ENCODE measurements around the gene ATN1.
A peak's percentile ranks its signal among the peaks of the same experiment; 100 is the strongest.
"Not testable (repeated sequence)": the region's sequence is repeated elsewhere in the genome, so short reads cannot be mapped to it uniquely, and the experiment has no call there.

ATN1 gene

DNA sequence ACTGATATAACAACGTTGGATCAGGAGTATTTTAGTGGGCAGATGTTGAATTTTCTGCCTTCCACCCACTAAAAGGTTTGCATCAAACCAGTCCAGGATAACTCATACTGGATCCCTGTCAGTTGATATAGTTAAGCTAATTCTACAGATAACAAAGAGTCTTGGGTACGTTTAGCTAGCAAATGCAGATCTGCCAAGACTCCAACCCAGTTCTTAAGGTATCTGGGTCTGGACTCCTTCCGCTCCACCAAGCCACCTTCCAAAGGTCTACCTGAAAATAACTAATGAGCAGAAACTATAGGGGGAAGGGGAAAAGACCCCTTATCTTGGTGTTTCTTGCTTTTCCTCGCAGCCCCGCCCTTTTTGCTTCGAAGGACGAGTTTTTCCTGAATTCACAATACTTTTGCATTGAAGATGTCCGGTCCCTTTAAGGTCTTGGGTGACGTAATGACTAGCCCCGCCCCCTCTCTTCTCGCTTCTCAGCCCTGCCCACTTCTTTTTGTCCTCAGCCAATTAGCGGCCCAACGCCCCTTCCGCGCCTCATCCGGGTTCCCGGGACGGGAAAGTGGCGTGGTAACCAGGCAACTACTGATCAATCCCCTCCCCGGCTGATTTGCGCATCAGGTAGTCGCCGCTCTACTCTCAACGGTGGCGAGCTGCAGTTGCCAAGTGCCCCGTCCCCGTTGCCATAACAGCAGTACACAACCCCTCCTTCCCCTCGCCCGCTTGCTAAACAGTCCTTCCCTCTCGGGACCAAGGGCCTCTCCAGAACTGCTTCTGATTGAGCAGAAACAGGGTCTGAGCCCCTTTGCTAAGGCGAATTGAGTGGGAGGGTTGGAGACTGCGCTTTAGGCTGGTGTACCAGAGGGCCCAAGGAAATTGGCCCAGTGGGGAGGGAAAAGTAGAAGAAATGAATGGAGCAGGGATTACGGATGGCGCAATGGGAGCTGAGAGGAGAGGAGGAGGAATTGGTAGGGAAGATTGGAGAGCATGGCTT lies 23.2 kb upstream of the ATN1 start, which contains the start of gene LRRC23:
LRRC23 (plus strand) TSS at position 543 of the 997 bp plus-strand sequence. CDS start 812 bp downstream, outside the sequence.
- peak; percentile 99 for DNase-seq

DNA sequence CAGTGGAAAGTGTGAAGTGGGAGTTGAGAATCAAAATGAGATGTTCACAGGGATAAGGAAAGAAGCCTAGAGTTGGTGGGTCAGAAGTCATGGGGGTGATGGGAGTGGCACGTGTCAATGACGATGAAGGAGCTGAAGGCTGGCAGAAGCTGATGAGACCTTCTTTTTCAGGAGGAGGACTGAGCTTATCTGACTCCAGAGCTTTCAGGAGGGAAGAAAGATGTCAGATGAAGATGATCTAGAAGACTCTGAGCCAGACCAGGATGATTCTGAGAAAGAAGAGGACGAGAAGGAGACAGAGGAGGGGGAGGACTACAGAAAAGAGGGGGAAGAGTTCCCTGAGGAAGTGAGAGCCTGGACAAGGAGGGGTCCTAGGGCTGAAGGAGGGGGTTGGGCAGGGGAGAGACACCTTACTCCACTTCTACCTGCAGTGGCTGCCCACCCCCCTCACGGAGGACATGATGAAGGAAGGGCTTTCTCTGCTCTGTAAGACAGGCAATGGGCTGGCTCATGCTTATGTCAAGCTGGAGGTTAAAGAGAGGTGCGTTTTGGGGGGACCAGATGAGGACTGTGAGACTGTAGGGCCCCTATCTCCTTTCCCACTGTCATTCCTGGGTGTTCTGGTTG lies 22.2 kb upstream of the ATN1 start:
- no peak for DNase-seq

DNA sequence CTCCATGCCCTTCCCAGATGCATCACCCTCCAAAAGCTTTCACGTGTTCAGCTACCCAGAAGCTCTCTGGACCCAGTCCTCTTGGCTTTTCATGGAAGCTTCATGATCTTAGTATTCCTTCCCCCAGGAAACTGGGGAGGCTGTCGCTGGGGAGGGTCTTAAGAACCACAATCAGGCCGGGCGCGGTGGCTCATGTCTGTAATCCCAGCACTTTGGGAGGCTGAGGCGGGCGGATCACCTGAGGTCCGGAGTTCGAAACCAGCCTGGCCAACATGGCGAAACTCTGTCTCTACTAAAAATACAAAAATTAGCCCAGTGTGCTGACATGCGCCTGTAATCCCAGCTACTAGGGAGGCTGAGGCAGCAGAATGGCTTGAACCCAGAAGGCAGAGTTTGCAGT lies 19.6 kb upstream of the ATN1 start:
- not testable (repeated sequence) for DNase-seq

DNA sequence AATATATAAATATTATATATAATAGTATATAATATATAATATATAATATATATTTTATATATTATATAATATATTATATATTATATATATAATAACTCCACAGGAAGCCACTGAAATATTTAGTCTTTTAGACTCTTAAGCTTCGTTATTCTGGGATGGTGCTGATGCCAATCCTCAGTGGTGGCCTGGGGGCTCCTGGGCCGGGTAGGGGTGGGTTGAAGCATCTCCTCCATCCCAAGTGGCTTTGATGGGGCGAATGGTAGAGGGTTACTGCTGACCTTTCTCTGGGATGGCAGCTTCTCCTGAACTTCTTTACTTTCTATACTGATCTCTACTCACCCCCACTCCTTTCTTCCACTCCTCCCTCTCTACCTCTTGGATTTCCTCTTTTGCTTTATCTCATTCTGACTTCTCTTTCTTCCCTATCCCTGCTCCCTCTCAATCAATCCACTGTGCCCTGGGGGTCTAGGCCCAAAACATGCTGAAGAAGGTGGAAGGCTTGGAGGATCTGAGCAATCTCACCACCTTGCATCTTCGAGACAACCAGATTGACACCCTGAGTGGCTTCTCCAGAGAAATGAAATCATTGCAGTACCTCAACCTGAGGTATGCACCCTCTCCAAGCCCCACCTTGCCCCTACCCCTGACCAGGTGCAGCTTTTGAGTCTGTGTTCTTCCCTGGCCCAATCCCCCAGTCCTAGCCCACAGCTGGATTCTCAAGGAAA lies 18.2 kb upstream of the ATN1 start:
- no peak for DNase-seq

DNA sequence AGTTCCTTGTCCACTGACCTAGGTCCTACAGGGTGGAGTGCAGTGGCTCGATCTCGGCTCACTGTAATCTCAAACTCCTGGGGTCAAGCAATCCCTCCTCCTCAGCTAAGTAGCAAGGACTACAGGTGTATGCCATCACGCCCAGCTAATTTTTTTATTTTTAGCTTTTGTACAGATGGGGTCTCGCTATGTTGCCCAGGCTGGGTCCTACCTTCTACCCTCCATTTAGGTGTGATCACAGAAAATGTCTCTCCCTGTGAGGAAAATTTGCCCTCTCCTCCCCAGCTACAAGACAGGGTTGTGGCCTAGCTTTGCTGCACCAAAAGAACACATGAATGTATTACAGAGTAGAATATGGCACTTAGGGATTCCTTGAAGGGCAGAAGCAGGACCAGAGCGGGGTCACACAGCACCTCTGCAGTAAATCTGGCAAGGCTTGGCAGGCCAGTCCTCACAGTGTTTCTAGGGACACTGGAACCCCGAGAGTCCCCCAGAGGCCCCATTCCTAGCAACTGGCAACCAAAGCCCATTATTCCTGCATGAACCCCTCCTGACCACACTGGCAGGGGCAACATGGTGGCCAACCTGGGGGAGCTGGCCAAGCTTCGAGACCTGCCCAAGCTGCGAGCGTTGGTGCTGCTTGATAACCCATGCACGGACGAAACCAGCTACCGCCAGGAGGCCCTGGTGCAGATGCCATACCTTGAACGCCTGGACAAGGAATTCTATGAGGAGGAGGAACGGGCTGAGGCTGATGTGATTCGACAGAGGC lies 15.4 kb upstream of the ATN1 start:
- DNase-seq = no peak

DNA sequence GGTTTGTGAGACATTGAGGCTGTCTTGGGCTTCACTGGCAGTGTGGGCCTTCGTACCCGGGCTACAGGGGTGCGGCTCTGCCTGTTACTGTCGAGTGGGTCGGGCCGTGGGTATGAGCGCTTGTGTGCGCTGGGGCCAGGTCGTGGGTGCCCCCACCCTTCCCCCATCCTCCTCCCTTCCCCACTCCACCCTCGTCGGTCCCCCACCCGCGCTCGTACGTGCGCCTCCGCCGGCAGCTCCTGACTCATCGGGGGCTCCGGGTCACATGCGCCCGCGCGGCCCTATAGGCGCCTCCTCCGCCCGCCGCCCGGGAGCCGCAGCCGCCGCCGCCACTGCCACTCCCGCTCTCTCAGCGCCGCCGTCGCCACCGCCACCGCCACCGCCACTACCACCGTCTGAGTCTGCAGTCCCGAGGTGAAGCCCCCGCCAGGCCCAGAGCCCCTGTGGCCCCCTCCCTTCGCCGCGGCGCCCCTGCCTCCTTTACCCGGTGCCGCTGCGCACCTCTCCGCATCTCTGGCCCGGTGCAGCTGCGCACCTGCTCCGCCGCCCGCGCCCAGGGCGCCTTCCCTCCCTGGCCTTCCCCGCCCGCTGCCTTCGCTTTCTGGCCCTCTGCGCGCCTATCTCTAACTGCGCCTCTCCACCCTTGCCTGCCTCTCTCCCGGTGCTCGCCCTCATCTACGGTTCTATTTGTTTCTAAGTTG lies 13.4 kb upstream of the ATN1 start, which contains the start of gene ENO2:
ENO2 (plus strand) TSS at position 335 of the 701 bp plus-strand sequence. CDS start 1,253 bp downstream, outside the sequence.
- DNase-seq = peak; percentile 85

DNA sequence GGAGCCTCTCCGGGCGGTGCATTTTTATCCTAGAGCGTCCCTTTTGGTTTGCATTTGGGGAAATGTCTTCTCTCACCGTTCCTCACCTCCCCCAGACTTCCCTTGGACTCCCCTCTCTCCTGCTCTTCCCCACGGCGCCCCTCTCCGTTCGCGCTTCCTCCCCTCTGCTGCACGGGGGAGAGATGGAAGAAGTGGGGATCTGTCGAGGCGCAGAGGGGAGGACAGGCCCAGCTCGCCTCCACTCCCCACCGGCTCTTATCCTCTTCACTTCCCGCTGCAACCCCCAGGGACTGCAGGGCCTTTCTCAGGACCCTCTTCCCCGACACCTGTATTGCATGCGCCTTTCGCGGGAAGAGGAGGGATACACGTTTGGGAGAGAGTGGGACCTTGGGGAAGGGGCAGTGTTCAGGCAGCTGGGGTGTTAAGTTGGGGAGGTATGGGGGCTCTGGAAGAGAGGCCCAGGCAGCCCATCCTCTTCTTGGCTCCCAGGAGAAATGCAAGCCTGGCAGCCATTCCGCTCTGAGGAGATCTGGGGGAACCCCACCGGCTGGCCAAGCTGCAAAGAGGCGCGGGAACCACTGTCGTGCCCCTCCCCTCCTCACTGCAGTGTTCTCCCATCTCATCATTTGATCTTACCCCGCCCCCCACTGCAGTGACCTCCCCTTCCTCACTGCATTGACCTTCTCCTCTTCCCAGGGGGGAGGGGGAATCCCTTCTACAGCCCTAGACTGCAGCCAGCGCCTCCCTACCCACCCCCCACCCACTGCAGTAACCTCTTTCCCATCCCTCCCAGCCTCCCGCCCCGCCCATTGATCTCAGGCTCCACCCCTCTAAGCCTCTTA lies 12.6 kb upstream of the ATN1 start:
- no peak for DNase-seq

DNA sequence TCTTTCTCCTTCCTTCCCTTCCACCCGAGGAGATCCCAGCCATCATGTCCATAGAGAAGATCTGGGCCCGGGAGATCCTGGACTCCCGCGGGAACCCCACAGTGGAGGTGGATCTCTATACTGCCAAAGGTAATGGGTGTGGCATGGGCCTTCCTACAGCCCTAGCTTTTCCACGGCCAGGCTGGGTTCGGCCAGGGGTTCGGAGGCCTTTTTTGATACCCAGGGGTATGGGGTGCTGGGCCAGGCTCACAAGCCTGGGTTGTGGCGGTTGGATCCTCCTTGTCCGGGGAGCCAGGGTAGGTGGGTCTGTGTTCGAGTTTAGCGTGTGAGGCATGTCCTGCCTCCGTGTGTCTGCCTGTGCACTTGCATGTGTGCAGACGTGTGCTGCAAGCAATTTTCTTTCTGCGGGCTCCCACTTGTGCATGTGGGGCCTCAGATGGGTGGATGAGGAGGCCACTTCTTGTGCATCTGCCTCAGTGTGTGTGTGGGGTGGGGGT lies 11.9 kb upstream of the ATN1 start:
- DNase-seq = no peak

DNA sequence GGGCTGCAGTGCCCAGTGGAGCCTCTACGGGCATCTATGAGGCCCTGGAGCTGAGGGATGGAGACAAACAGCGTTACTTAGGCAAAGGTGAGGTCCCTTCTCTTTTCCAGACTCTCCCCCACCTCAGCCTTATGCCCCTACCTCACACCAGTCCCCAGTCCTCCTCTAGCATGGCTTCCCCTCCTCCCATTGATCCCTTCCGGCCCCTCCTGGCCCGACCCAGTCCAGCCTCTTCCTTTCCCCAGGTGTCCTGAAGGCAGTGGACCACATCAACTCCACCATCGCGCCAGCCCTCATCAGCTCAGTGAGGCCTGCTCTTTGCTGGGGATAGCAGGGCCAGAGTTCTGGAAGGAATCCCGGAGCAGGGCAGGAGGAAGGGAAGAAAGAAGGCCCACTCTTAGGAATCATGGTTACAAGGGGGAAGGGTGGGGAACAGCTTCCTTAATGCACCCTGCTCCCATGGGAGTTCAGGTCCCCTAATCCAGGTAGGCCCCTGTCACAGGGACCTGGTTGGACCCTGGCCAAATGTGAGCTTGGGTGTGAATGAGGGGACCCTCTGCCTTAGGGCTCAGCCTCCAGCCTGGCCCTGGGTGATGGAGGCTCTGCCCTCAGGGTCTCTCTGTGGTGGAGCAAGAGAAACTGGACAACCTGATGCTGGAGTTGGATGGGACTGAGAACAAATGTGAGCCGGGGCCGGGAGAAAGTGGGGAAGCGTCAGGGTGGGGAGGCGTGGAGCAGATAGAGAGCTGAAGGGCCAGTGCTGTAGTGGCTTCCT lies 11.1 kb upstream of the ATN1 start:
- DNase-seq = no peak

DNA sequence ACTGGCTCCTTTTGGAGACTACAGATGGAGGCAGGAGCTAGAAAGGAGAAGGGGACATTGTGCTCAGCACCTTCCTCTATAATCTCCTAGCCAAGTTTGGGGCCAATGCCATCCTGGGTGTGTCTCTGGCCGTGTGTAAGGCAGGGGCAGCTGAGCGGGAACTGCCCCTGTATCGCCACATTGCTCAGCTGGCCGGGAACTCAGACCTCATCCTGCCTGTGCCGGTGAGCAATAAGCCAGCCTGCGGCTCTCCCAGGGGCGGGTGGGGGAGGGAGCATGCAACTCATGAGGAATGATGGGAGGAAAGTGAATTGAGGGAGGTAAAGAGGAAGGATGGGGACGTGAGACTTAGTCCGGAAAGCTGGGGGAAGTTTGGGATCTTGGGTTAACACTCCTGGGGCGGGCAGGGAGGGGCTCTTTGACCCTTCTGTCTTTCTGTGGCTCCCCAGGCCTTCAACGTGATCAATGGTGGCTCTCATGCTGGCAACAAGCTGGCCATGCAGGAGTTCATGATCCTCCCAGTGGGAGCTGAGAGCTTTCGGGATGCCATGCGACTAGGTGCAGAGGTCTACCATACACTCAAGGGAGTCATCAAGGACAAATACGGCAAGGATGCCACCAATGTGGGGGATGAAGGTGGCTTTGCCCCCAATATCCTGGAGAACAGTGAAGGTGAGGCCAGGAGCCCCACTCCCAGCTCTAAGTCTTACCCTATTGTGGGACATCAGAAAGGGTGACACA lies 10.1 kb upstream of the ATN1 start:
- no peak for DNase-seq

DNA sequence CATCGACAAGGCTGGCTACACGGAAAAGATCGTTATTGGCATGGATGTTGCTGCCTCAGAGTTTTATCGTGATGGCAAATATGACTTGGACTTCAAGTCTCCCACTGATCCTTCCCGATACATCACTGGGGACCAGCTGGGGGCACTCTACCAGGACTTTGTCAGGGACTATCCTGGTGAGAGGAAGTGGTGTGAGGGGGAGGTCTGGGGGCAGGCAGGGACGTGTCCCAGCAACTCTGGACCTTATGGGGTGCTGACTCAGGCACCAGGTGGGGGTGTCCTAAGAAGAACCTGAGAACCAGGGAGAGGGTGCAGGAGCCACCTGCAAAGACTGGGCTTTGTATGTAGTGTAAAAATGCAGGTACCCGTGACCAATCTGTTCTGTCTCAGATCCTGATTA lies 8.2 kb upstream of the ATN1 start:
- DNase-seq = no peak

DNA sequence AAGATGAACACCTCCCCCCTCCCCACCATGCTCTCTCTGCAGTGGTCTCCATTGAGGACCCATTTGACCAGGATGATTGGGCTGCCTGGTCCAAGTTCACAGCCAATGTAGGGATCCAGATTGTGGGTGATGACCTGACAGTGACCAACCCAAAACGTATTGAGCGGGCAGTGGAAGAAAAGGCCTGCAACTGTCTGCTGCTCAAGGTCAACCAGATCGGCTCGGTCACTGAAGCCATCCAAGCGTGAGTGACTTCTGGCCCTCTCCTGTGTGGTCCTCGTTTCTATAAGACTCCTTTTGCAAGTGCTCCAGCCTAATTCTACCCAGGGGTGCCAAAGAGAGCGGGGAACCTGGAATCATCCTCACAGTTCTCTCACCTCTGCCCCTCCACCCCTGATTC lies 6.2 kb upstream of the ATN1 start:
- no peak for DNase-seq

DNA sequence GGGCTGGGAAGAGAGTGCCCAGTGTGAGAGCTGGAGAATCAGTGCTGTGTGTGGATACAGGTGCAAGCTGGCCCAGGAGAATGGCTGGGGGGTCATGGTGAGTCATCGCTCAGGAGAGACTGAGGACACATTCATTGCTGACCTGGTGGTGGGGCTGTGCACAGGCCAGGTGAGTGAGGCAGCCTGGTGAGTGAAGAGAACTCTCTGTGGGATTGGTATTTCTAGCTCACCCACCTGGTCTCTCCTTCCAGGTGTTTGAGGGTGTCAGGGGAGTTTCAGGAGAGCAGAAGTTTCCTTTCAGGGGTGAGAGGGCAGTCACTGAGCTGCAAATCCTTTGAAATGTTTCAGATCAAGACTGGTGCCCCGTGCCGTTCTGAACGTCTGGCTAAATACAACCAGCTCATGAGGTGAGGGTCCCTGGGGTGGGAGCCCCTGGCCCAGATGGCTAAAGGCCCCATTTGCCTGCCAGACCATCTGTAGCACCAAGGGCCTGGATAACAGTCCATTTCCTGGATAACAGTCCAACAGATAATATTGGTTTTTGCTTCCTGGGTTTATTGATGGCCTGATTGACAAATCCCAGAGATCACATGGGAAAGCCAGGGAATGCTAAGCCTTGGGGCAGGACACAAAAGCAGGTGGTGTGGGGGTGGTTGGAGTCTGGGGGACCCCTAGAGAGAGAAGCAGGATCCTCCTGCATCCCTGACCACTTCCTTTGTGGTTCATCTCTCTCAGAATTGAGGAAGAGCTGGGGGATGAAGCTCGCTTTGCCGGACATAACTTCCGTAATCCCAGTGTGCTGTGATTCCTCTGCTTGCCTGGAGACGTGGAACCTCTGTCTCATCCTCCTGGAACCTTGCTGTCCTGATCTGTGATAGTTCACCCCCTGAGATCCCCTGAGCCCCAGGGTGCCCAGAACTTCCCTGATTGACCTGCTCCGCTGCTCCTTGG lies 5.5 kb upstream of the ATN1 start:
- DNase-seq = no peak

DNA sequence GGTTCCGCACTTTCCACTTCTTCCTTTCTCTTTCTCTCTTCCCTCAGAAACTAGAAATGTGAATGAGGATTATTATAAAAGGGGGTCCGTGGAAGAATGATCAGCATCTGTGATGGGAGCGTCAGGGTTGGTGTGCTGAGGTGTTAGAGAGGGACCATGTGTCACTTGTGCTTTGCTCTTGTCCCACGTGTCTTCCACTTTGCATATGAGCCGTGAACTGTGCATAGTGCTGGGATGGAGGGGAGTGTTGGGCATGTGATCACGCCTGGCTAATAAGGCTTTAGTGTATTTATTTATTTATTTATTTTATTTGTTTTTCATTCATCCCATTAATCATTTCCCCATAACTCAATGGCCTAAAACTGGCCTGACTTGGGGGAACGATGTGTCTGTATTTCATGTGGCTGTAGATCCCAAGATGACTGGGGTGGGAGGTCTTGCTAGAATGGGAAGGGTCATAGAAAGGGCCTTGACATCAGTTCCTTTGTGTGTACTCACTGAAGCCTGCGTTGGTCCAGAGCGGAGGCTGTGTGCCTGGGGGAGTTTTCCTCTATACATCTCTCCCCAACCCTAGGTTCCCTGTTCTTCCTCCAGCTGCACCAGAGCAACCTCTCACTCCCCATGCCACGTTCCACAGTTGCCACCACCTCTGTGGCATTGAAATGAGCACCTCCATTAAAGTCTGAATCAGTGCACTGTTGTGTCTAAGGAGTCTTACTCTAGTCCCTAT lies 4.6 kb upstream of the ATN1 start:
- no peak for DNase-seq

DNA sequence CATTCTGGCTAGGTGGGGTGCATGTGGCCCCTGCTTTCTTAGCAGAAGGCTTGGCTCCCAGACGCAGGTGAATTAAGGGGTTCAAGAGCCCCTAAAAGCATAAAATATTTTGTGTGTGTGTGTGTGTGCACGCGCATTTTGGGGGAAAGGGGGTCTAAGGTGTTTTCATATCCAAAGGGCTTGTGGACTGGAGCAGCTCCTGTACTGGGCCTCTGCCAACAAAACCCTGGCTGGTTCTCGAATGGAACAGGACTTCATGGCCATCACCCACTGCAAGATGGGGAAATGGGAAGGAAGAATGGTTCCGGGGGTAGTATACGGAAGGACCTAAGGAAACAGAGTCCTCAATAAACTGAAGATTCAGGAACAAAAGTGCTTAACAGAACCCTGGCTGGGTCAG lies 3.9 kb upstream of the ATN1 start:
- no peak for DNase-seq

DNA sequence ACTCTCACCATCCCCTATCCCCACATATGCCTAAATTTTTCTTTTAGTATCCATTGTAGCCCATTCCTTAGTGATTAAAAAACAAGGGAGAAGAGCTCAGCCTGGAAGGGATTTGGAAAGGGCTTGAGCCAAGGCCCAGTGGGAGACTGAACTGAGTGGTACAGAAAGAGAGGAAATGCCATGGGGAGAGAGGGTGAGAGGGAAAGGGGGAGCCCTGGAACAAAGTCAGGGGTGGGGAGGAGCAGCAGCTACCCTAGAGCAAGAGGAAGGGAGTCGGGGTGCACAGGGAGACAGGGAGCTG lies 2.6 kb upstream of the ATN1 start:
- DNase-seq = no peak

DNA sequence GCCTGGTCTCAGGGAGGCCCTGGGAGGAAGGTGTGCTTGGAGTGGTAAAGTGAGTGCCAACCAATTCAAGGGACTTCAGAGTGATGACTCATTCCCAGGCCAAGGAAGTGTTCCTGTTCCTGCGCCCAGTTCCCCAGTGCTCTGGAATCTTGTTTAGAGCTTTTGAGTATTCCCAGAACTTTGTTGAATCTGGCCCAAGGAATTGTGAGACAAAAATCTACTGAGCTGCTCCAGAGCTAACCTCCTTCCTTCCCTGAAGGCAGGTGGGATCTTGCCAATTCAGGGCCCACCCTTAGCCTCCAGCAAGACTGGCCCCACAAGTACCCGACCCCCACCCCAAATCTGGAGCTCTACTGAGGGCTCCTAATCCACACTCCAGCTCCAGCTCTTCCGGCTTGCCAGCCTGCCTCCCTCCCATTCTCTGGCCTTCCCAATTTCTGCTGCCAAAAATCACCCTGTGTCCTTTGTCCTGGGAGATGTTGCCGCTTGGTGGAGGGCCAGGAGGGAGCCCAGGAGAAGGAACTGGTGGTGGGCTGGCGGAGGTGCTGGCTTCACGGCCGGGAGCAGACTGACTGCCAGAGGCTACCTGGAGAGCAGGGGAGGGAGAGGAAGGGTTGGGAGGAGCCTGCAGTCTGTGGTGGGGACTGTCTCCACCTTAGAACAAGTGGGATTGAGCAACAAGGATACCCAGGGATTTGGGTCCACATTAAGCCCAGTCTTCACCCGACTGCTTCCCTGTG lies 2.0 kb upstream of the ATN1 start:
- no peak for DNase-seq

Data from stimulated activated CD8-positive, alpha-beta memory T cell treated with anti-CD3 and anti-CD28 coated beads, Interleukin-4, amount 100 ng/mL, for 48 hours (primary cell).